K562 (cell line): ENCODE data around the gene SOSTDC1. TPM values are rescaled to one million over a fixed set of nuclear protein-coding genes. Genes with fewer than 3 reads are reported as not detected.

ENCODE experiments used
- ETV6 ChIP-seq, 3 experiments: fragments of 150-350 bp in 1 of 3; sonication (generic) in 1 of 3; formaldehyde crosslinking in 1 of 3; IDR thresholded peaks; 2 replicates each; pipeline versions ENCODE4 v1.6.1 to v1.8.0; 2014 to 2022; ENCODE audit warnings: borderline replicate concordance in 2 of 3, low read depth in 2 of 3, antibody characterized with exemption in 1 of 3, low read length in 1 of 3, mild to moderate bottlenecking in 1 of 3, missing genetic modification reagents in 1 of 3
- SMAD1 ChIP-seq: fragments of 150-350 bp; IDR thresholded peaks from 2 replicates; pipeline ENCODE4 v1.6.1; 2014; ENCODE audit warnings: low read length, low read depth; ENCODE audit not compliant: partially characterized antibody
- SPI1 ChIP-seq: IDR thresholded peaks from 2 replicates; pipeline ENCODE4 v1.6.1; 2011; ENCODE audit warnings: low read depth, low read length, control low read depth, borderline replicate concordance
- polyA plus RNA-seq, 8 experiments: library from polyadenylated mRNA; depleted of rRNA in 4 of 8; stranded (reverse) in 5 of 8; unstranded in 3 of 8; fragments of >200 nt; fragmentation: Nextera tagmentation in 2 of 8; fragmentation: Illumina TruSeq in 1 of 8; extraction: Ambion mirVana in 2 of 8; extraction: Trizol in 1 of 8; gene quantifications; 2 replicates each; pipeline versions ENCODE4 v1.2.1 to v1.2.3, GENCODE V29; 2011 to 2014; ENCODE audit warnings: inconsistent platforms in 1 of 8, missing spikeins in 1 of 8
- total RNA-seq, 7 experiments: library from RNA; depleted of rRNA in 6 of 7; stranded (reverse); fragments of >200 nt in 6 of 7; fragmentation: Illumina TruSeq in 2 of 7; extraction: Trizol in 2 of 7; gene quantifications; 2 replicates each; pipeline versions ENCODE4 v1.2.1 to v1.2.3, GENCODE V29; 2011 to 2021; ENCODE audit warnings: low replicate concordance in 1 of 7
- TF ChIP-seq, protein P1 (sequence below), 2 experiments: fragments of 450-650 bp in 1 of 2; sonication (generic) in 1 of 2; formaldehyde crosslinking in 1 of 2; IDR thresholded peaks; 2 replicates each; pipeline versions ENCODE4 v1.7.1 to v1.9.0; 2016 to 2022; ENCODE audit warnings: inconsistent platforms in 1 of 2, mild to moderate bottlenecking in 1 of 2, missing genetic modification reagents in 1 of 2
- TF ChIP-seq, protein P2 (sequence below): fragments of 450-650 bp; IDR thresholded peaks from 2 replicates; pipeline ENCODE4 v1.6.1; 2018; ENCODE audit warnings: mild to moderate bottlenecking, low read depth; ENCODE audit not compliant: partially characterized antibody

The SOSTDC1 gene
- total and polyA plus RNA-seq, 9 of the 15 experiments (the other 6 are each of a cell fraction or from before 2014, with no cell fraction given) = 8.3 to 48.6 (median 15.9) TPM

DNA sequence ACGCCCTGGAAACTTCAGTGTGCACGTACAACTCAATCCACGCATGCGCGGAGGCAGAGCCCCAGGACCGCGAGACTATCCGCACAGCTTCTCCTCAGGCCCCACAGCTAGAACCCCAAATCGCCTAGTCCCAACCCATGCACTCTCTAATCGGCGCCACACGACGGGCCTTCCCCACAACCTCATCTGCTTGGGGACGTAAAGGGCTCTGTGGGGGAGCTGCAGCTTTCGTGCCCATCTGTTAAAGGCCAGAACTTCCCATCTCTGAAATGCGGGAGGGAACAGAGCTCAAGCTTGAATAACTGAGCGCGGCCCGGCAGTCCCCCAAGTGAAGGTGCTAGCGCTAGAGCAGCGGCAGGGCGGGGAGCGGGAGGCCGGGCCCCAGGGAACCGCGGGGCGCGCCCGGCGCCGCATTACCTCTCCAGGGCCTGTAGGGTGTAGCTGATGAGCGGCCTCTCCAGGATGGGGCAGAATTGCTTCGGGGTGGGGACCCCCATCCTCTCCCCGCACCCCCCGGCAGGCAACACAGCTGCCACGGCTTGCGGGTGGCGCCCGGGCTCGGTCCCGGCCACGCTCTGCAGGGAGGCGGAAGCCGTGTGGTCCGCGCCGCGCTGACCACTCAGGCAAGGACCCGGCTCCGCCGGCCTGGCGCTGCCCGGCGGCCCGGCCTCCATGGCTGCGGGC is 44.7 kb downstream of the SOSTDC1 start (continued):
- TF ChIP-seq, protein P1, sequence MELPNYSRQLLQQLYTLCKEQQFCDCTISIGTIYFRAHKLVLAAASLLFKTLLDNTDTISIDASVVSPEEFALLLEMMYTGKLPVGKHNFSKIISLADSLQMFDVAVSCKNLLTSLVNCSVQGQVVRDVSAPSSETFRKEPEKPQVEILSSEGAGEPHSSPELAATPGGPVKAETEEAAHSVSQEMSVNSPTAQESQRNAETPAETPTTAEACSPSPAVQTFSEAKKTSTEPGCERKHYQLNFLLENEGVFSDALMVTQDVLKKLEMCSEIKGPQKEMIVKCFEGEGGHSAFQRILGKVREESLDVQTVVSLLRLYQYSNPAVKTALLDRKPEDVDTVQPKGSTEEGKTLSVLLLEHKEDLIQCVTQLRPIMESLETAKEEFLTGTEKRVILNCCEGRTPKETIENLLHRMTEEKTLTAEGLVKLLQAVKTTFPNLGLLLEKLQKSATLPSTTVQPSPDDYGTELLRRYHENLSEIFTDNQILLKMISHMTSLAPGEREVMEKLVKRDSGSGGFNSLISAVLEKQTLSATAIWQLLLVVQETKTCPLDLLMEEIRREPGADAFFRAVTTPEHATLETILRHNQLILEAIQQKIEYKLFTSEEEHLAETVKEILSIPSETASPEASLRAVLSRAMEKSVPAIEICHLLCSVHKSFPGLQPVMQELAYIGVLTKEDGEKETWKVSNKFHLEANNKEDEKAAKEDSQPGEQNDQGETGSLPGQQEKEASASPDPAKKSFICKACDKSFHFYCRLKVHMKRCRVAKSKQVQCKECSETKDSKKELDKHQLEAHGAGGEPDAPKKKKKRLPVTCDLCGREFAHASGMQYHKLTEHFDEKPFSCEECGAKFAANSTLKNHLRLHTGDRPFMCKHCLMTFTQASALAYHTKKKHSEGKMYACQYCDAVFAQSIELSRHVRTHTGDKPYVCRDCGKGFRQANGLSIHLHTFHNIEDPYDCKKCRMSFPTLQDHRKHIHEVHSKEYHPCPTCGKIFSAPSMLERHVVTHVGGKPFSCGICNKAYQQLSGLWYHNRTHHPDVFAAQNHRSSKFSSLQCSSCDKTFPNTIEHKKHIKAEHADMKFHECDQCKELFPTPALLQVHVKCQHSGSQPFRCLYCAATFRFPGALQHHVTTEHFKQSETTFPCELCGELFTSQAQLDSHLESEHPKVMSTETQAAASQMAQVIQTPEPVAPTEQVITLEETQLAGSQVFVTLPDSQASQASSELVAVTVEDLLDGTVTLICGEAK (IDR thresholded peaks at IDR 0.05) = no peak
- TF ChIP-seq, protein P1 (CRISPR knock-in tag; IDR thresholded peaks at IDR 0.05) = no peak
- TF ChIP-seq, protein P2, sequence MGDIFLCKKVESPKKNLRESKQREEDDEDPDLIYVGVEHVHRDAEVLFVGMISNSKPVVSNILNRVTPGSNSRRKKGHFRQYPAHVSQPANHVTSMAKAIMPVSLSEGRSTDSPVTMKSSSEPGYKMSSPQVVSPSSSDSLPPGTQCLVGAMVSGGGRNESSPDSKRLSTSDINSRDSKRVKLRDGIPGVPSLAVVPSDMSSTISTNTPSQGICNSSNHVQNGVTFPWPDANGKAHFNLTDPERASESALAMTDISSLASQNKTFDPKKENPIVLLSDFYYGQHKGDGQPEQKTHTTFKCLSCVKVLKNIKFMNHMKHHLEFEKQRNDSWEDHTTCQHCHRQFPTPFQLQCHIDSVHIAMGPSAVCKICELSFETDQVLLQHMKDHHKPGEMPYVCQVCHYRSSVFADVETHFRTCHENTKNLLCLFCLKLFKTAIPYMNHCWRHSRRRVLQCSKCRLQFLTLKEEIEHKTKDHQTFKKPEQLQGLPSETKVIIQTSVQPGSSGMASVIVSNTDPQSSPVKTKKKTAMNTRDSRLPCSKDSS = no peak
- TF ChIP-seq SMAD1 (peak; percentile 44), ETV6 (IDR thresholded peaks at IDR 0.05; ENCODE audit: borderline replicate concordance in 1 of 2, low read depth in 2 of 2, low read length in 1 of 2) (no peak), ETV6 (CRISPR knock-in tag; IDR thresholded peaks at IDR 0.05; ENCODE audit: borderline replicate concordance) (0 out of 2 replicates have a peak, but pooled peaks have one; percentile 28), SPI1 (no peak)
